ENCODE data around the gene ATAD3C. TPM values are rescaled to one million over a fixed set of nuclear protein-coding genes. Genes with fewer than 3 reads are reported as not detected.
"Not testable (repeated sequence)": the region's sequence is repeated elsewhere in the genome, so short reads cannot be mapped to it uniquely, and the experiment has no call there.

The ATAD3C gene
- polyA plus RNA-seq, 1 donor: 1.0 TPM

DNA sequence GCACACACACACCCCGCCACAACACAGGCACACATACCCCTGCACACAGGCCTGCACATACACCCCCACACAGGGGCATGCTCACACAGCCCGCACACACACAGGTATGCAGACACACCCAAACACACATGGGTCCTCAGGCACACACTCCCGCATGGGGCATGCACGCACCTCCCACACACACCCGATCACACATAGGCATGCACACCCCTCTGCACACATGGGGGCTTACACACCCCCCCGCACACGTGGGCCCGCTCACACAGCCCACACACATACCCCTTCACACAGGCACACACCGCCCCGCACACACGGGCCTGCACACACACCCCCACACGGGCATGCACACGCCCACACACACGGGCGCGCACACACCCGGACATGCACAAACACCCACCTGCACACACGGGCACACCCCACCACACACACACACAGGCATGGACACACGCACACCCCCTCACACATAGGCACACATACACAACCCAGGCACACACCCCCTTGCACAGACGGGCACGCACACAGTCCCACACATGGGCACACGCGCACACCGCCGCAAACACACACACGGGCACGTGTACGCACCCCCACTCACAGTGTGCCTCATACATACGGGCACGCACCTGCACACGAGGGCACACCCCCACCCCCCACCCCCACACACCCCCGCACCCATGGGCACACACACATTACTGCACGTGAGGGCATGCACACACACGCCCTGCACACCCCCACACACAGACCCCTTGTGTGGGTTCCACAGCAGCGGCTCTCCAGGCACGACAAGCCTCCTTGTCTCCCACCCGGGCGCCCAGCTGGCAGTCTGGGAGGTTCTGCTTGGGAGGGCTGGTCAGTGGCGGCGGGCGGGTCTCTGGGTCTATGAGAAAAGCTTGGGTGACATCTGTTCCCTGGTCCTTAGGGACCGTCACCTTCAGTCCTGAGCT is 30.3 kb downstream of the ATAD3C start:
- no CpG with 5 or more reads among the region's 42 CpGs for WGBS (ENCODE audit: insufficient coverage, low lambda C conversion rate)
- Histone ChIP-seq H3K27ac (ENCODE audit: low read length) (no peak overlapping the region), H3K36me3 (ENCODE audit: control insufficient read depth, insufficient read depth, low read length) (peaks cover 47% of the 10 kb centered on the region), H3K4me3 (ENCODE audit: low read length) (no peak overlapping the region), H3K27me3 (ENCODE audit: control insufficient read depth, insufficient read depth, low read length) (no peaks in the 10 kb centered on the region), H3K4me1 (ENCODE audit: control insufficient read depth, insufficient read depth, low read length) (no peaks in the 10 kb centered on the region), H3K9me3 (ENCODE audit: control insufficient read depth, low read depth, low read length) (no peaks in the 10 kb centered on the region)
- no peak for DNase-seq

DNA sequence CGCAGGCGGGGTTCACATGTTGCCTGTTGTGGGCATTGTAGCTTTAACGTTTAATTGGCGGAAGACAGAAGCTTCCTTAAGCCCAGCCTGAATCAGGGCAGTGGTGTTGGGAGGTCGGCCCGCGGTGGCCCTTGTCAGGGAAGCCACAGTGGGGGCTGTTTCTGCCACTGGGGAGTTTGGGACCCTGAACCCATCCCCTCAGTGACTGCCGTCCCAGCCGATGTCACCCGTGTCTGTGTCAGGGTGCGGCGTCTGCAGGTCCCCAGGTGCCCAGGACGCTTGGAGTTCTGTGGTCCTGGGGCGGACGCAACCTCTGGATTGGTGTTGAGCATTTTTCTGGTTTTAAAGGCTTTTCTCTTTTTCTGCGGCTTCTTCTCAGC is 31.0 kb downstream of the ATAD3C start:
- no CpG with 5 or more reads among the region's 16 CpGs for WGBS (ENCODE audit: insufficient coverage, low lambda C conversion rate)
- H3K9me3 ChIP-seq (ENCODE audit: control insufficient read depth, low read depth, low read length); H3K27me3 ChIP-seq (ENCODE audit: control insufficient read depth, insufficient read depth, low read length); H3K4me1 ChIP-seq (ENCODE audit: control insufficient read depth, insufficient read depth, low read length); H3K4me3 ChIP-seq (ENCODE audit: low read length); H3K27ac ChIP-seq (ENCODE audit: low read length); DNase-seq: not testable (repeated sequence)
- peaks cover 47% of the 10 kb centered on the region for H3K36me3 ChIP-seq (ENCODE audit: control insufficient read depth, insufficient read depth, low read length)

- no CpG with 5 or more reads among the region's 30 CpGs for WGBS (ENCODE audit: insufficient coverage, low lambda C conversion rate)
- not testable (repeated sequence) for H3K4me3 ChIP-seq (ENCODE audit: low read length); H3K27ac ChIP-seq (ENCODE audit: low read length); H3K27me3 ChIP-seq (ENCODE audit: control insufficient read depth, insufficient read depth, low read length); H3K4me1 ChIP-seq (ENCODE audit: control insufficient read depth, insufficient read depth, low read length); DNase-seq; H3K9me3 ChIP-seq (ENCODE audit: control insufficient read depth, low read depth, low read length)
- peaks cover 45% of the 10 kb centered on the region for H3K36me3 ChIP-seq (ENCODE audit: control insufficient read depth, insufficient read depth, low read length)
Measured at GRCh38 chr1:1481811-1482210, 32.3 kb downstream of the ATAD3C start.

DNA sequence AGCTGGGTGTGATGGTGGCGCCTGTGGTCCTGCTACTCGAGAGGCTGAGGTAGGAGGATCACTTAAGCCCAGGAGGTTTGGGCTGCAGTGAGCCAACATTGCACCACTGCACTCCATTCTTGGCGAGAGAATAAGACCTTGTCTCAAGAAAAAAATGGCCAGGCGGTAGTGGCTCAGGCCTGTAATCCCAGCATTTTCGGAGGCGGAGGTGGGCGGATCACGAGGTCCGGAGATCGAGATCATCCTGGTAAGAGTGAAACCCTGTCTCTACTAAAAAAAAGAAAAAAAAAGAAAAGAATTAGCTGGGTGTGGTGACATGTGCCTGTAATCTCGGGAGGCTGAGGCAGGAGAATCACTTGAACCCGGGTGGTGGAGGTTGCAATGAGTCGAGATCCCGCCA is 33.4 kb downstream of the ATAD3C start:
- WGBS (ENCODE audit: insufficient coverage, low lambda C conversion rate): 100% methylated on average over 7 of the region's 14 CpGs
- Histone ChIP-seq H3K36me3 (ENCODE audit: control insufficient read depth, insufficient read depth, low read length) (peaks cover 42% of the 10 kb centered on the region), H3K4me1 (ENCODE audit: control insufficient read depth, insufficient read depth, low read length) (no peaks in the 10 kb centered on the region), H3K9me3 (ENCODE audit: control insufficient read depth, low read depth, low read length) (no peaks in the 10 kb centered on the region), H3K4me3 (ENCODE audit: low read length) (no peak overlapping the region), H3K27ac (ENCODE audit: low read length) (no peak overlapping the region), H3K27me3 (ENCODE audit: control insufficient read depth, insufficient read depth, low read length) (no peaks in the 10 kb centered on the region)
- DNase-seq: no peak

DNA sequence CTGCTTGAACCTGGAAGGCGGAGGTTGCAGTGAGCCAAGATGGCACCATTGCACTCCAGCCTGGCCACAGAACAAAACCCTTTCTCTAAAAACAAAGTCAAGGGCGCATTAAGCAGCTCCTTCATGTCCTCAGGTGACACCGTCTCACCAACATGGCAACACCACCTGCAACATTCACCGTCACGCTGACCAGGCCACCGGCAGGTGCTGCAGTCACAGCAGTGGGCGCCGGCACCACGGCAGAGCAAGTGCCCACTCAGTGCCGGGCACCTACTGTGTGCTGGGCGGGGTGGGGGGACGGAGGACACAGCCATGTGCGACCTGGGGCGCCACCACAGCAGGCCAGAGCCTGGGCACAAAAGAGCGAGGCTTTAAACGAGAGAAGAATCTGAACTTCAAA is 34.2 kb downstream of the ATAD3C start:
- WGBS (ENCODE audit: insufficient coverage, low lambda C conversion rate): no CpG with 5 or more reads among the region's 16 CpGs
- Histone ChIP-seq H3K27me3 (ENCODE audit: control insufficient read depth, insufficient read depth, low read length) (no peaks in the 10 kb centered on the region), H3K9me3 (ENCODE audit: control insufficient read depth, low read depth, low read length) (no peaks in the 10 kb centered on the region), H3K27ac (ENCODE audit: low read length) (no peak overlapping the region), H3K4me3 (ENCODE audit: low read length) (no peak overlapping the region), H3K36me3 (ENCODE audit: control insufficient read depth, insufficient read depth, low read length) (peaks cover 43% of the 10 kb centered on the region), H3K4me1 (ENCODE audit: control insufficient read depth, insufficient read depth, low read length) (no peaks in the 10 kb centered on the region)
- DNase-seq: no peak

GRCh38 chr1:1484976-1485750 is 35.7 kb downstream of the ATAD3C start:
- H3K9me3 ChIP-seq (ENCODE audit: control insufficient read depth, low read depth, low read length); H3K27ac ChIP-seq (ENCODE audit: low read length); DNase-seq; H3K27me3 ChIP-seq (ENCODE audit: control insufficient read depth, insufficient read depth, low read length); H3K4me1 ChIP-seq (ENCODE audit: control insufficient read depth, insufficient read depth, low read length); H3K4me3 ChIP-seq (ENCODE audit: low read length): not testable (repeated sequence)
- H3K36me3 ChIP-seq (ENCODE audit: control insufficient read depth, insufficient read depth, low read length): peaks cover 41% of the 10 kb centered on the region
- WGBS (ENCODE audit: insufficient coverage, low lambda C conversion rate): no CpG with 5 or more reads among the region's 46 CpGs

- H3K4me3 ChIP-seq (ENCODE audit: low read length); H3K9me3 ChIP-seq (ENCODE audit: control insufficient read depth, low read depth, low read length); H3K27ac ChIP-seq (ENCODE audit: low read length); H3K4me1 ChIP-seq (ENCODE audit: control insufficient read depth, insufficient read depth, low read length); H3K27me3 ChIP-seq (ENCODE audit: control insufficient read depth, insufficient read depth, low read length); DNase-seq: not testable (repeated sequence)
- peaks cover 42% of the 10 kb centered on the region for H3K36me3 ChIP-seq (ENCODE audit: control insufficient read depth, insufficient read depth, low read length)
- WGBS (ENCODE audit: insufficient coverage, low lambda C conversion rate): no CpG with 5 or more reads among the region's 31 CpGs
Measured at GRCh38 chr1:1485755-1486317, 36.3 kb downstream of the ATAD3C start.

- Histone ChIP-seq H3K27ac (ENCODE audit: low read length) (no peak overlapping the region), H3K9me3 (ENCODE audit: control insufficient read depth, low read depth, low read length) (peaks cover 13% of the 10 kb centered on the region), H3K36me3 (ENCODE audit: control insufficient read depth, insufficient read depth, low read length) (peaks cover 50% of the 10 kb centered on the region), H3K4me3 (ENCODE audit: low read length) (no peak overlapping the region), H3K4me1 (ENCODE audit: control insufficient read depth, insufficient read depth, low read length) (no peaks in the 10 kb centered on the region), H3K27me3 (ENCODE audit: control insufficient read depth, insufficient read depth, low read length) (no peaks in the 10 kb centered on the region)
- WGBS (ENCODE audit: insufficient coverage, low lambda C conversion rate): no CpG with 5 or more reads among the region's 18 CpGs
- no peak for DNase-seq
Measured at GRCh38 chr1:1487701-1488100, 38.2 kb downstream of the ATAD3C start.

GRCh38 chr1:1489231-1489630 is 39.7 kb downstream of the ATAD3C start:
- H3K27ac ChIP-seq (ENCODE audit: low read length): no peak overlapping the region
- H3K36me3 ChIP-seq (ENCODE audit: control insufficient read depth, insufficient read depth, low read length): peaks cover 49% of the 10 kb centered on the region
- no peaks in the 10 kb centered on the region for H3K27me3 ChIP-seq (ENCODE audit: control insufficient read depth, insufficient read depth, low read length)
- peaks cover 16% of the 10 kb centered on the region for H3K9me3 ChIP-seq (ENCODE audit: control insufficient read depth, low read depth, low read length)
- DNase-seq: no peak
- no CpG with 5 or more reads among the region's 16 CpGs for WGBS (ENCODE audit: insufficient coverage, low lambda C conversion rate)
- H3K4me1 ChIP-seq (ENCODE audit: control insufficient read depth, insufficient read depth, low read length): no peaks in the 10 kb centered on the region
- no peak overlapping the region for H3K4me3 ChIP-seq (ENCODE audit: low read length)

- H3K27me3 ChIP-seq (ENCODE audit: control insufficient read depth, insufficient read depth, low read length): no peaks in the 10 kb centered on the region
- DNase-seq: no peak
- H3K36me3 ChIP-seq (ENCODE audit: control insufficient read depth, insufficient read depth, low read length): peaks cover 49% of the 10 kb centered on the region
- H3K4me1 ChIP-seq (ENCODE audit: control insufficient read depth, insufficient read depth, low read length): no peaks in the 10 kb centered on the region
- H3K4me3 ChIP-seq (ENCODE audit: low read length): no peak overlapping the region
- H3K9me3 ChIP-seq (ENCODE audit: control insufficient read depth, low read depth, low read length): peaks cover 16% of the 10 kb centered on the region
- no peak overlapping the region for H3K27ac ChIP-seq (ENCODE audit: low read length)
- WGBS (ENCODE audit: insufficient coverage, low lambda C conversion rate): no CpG with 5 or more reads among the region's 19 CpGs
Measured at GRCh38 chr1:1489861-1490260, 40.4 kb downstream of the ATAD3C start.
